ENCODE results near the gene CYFIP2.

Gene CYFIP2

GRCh38 chr5:157283434-157283833, 17.5 kb downstream of the CYFIP2 start:
- Histone ChIP-seq H3K36me3 (ENCODE audit: control insufficient read depth, insufficient read depth, low read length) (peaks cover 10% of the 10 kb centered on the region), H3K27ac (ENCODE audit: low read depth, low read length) (no peak overlapping the region), H3K9ac (ENCODE audit: low read length) (no peak overlapping the region), H3K4me1 (ENCODE audit: control insufficient read depth, insufficient read depth, low read length) (no peaks in the 10 kb centered on the region), H3K27me3 (ENCODE audit: control insufficient read depth, insufficient read depth, low read length) (no peaks in the 10 kb centered on the region), H3K4me3 (ENCODE audit: low read length) (no peak overlapping the region)

- no peak overlapping the region for H3K9ac ChIP-seq (ENCODE audit: low read length)
- H3K27me3 ChIP-seq (ENCODE audit: control insufficient read depth, insufficient read depth, low read length): no peaks in the 10 kb centered on the region
- H3K4me1 ChIP-seq (ENCODE audit: control insufficient read depth, insufficient read depth, low read length): no peaks in the 10 kb centered on the region
- no peak overlapping the region for H3K27ac ChIP-seq (ENCODE audit: low read depth, low read length)
- H3K4me3 ChIP-seq (ENCODE audit: low read length): no peak overlapping the region
- peaks cover 10% of the 10 kb centered on the region for H3K36me3 ChIP-seq (ENCODE audit: control insufficient read depth, insufficient read depth, low read length)
These were observed 18.7 kb downstream of the CYFIP2 start for GRCh38 chr5:157284458-157285212.

GRCh38 chr5:157285310-157286035, 19.6 kb downstream of the CYFIP2 start:
- no peaks in the 10 kb centered on the region for H3K27me3 ChIP-seq (ENCODE audit: control insufficient read depth, insufficient read depth, low read length)
- H3K36me3 ChIP-seq (ENCODE audit: control insufficient read depth, insufficient read depth, low read length): peaks cover 10% of the 10 kb centered on the region
- no peaks in the 10 kb centered on the region for H3K4me1 ChIP-seq (ENCODE audit: control insufficient read depth, insufficient read depth, low read length)
- no peak overlapping the region for H3K4me3 ChIP-seq (ENCODE audit: low read length)
- no peak overlapping the region for H3K27ac ChIP-seq (ENCODE audit: low read depth, low read length)
- no peak overlapping the region for H3K9ac ChIP-seq (ENCODE audit: low read length)

DNA sequence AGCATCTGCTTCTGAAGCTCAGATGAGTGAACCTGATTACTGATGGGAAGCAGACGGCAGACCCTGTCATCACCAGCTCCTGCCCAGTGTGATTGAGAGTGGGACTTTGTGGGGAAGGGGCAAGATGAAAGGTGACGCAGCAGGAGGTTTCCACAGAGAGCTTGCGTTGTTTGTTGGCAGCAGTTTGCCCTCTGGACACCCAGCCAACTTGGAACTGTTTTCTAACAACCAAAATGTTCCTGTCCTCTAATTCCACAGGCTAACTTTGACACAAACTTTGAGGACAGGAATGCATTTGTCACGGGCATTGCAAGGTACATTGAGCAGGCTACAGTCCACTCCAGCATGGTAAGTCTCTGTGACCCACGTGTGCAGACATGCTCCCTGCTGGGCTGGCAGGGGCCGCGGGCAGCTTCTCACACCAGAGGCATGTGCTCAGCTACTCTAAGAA, 20.9 kb downstream of the CYFIP2 start:
- Histone ChIP-seq H3K4me3 (ENCODE audit: low read length) (no peak overlapping the region), H3K27ac (ENCODE audit: low read depth, low read length) (no peak overlapping the region)

DNA sequence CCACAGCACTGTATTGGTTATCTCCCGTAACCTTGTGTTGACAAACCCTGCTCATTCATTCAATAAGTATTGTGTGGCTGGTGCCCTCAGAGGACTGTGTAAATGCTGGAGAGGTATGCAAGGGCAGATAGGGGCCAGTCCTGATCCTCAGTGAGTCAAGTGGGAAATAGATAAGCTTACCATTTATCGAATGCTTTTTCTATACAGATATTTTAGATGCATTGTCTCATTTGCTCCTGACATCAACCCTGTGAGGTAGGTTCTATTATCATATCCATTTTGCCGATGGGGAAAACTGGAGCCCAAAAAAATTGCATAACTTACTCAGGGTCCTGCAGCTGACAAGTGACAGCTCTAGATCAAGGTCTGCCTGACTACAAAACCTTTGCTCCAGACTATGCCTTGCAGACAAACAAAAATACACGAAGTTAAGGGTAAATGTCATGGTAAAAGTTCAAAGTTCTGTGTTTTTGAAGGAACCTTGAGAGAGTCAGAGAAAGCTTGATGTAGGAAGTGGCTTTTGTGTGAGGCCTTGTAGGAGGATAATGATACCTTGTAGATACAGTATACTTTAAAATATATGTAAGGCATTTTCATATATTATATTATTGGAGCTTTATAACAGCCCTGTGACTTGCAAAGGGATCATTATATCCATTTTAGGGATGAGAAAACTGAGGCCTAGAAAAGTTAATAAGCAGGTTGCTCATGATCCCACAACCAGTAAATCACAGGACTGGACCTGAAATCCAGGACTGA, 22.7 kb downstream of the CYFIP2 start:
- Histone ChIP-seq H3K9ac (ENCODE audit: low read length) (no peak overlapping the region), H3K27me3 (ENCODE audit: control insufficient read depth, insufficient read depth, low read length) (no peaks in the 10 kb centered on the region), H3K4me1 (ENCODE audit: control insufficient read depth, insufficient read depth, low read length) (no peaks in the 10 kb centered on the region), H3K36me3 (ENCODE audit: control insufficient read depth, insufficient read depth, low read length) (peaks cover 10% of the 10 kb centered on the region), H3K27ac (ENCODE audit: low read depth, low read length) (no peak overlapping the region), H3K4me3 (ENCODE audit: low read length) (no peak overlapping the region)

More for the DNA sequence above, 20.9 kb downstream of the CYFIP2 start:
- Histone ChIP-seq H3K9ac (ENCODE audit: low read length) (no peak overlapping the region), H3K27me3 (ENCODE audit: control insufficient read depth, insufficient read depth, low read length) (no peaks in the 10 kb centered on the region), H3K4me1 (ENCODE audit: control insufficient read depth, insufficient read depth, low read length) (no peaks in the 10 kb centered on the region), H3K36me3 (ENCODE audit: control insufficient read depth, insufficient read depth, low read length) (peaks cover 10% of the 10 kb centered on the region)

DNA sequence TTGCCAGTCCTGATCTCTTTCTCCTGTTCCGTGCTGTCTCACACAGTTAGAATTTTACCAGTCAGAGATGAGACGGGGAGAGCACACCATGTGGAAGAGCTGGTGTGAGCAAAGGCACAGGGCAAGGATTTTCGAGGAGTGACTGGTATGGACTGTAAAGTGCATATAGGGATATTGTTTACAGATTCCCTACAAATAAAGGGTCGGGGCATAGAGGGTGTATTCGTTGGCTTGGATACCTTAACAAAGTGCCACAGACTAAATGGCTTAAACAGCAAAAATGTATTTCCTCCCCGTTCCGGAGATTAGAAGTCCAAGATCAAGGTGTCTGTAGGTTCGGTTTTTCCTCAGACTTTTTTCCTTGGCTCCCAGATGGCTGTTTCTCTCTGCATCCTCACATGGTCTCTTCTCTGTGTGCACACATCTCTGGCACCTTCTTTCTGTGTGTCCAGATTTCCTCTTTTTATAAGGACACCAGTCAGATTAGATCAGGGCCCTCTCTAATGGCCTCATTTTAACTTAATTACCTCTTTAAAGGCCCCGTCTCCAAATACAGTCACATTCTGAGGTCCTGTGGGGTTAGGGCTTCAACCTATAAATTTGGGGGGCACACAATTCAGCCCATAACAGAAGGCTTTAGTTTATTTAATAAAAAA, 23.4 kb downstream of the CYFIP2 start:
- Histone ChIP-seq H3K9ac (ENCODE audit: low read length) (no peak overlapping the region), H3K4me1 (ENCODE audit: control insufficient read depth, insufficient read depth, low read length) (no peaks in the 10 kb centered on the region)

DNA sequence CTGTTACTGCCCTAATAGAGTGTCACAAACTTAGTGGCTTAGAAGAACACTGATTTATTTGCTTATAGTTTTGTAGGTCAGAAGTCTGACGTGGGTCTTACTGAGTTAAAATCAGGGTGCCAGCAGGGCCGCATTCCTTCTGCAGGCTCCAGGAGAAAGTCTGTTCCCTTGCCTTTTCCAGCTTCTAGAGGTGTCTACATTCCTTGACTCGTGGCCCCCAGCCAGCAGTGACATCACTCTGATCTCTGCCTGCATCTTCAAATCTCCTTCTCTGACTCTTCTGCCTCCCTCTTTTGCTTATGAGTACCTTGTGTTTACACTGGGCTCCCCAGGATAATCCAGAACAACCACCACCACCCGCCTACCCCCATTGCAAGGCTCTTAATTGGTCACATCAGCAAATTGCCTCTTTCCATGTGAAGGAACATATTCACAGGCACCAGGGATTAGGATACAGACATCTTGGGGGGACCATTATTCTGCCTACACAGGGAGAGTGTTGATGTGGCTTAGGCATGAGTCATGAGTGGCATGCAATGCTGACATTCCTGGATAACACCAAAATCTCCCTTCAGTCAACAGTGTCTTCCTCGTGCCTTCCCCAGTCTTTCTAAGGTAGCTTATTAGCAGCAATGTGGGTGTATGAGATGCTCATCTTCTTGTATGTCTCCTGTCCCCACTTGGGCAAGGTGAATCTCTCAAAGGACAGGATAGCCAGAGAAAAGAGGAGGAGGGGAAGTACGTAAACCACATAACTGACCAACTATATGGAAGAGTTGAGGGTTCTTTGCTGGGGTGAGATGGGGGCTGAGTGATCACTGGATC, 24.4 kb downstream of the CYFIP2 start:
- H3K9ac ChIP-seq (ENCODE audit: low read length): no peak overlapping the region
- H3K36me3 ChIP-seq (ENCODE audit: control insufficient read depth, insufficient read depth, low read length): peaks cover 10% of the 10 kb centered on the region
- H3K27me3 ChIP-seq (ENCODE audit: control insufficient read depth, insufficient read depth, low read length): no peaks in the 10 kb centered on the region
- no peaks in the 10 kb centered on the region for H3K4me1 ChIP-seq (ENCODE audit: control insufficient read depth, insufficient read depth, low read length)
- no peak overlapping the region for H3K4me3 ChIP-seq (ENCODE audit: low read length)
- H3K27ac ChIP-seq (ENCODE audit: low read depth, low read length): no peak overlapping the region

More for the DNA sequence above, 23.4 kb downstream of the CYFIP2 start:
- Histone ChIP-seq H3K4me3 (ENCODE audit: low read length) (no peak overlapping the region), H3K36me3 (ENCODE audit: control insufficient read depth, insufficient read depth, low read length) (peaks cover 10% of the 10 kb centered on the region), H3K27ac (ENCODE audit: low read depth, low read length) (no peak overlapping the region), H3K27me3 (ENCODE audit: control insufficient read depth, insufficient read depth, low read length) (no peaks in the 10 kb centered on the region)

DNA sequence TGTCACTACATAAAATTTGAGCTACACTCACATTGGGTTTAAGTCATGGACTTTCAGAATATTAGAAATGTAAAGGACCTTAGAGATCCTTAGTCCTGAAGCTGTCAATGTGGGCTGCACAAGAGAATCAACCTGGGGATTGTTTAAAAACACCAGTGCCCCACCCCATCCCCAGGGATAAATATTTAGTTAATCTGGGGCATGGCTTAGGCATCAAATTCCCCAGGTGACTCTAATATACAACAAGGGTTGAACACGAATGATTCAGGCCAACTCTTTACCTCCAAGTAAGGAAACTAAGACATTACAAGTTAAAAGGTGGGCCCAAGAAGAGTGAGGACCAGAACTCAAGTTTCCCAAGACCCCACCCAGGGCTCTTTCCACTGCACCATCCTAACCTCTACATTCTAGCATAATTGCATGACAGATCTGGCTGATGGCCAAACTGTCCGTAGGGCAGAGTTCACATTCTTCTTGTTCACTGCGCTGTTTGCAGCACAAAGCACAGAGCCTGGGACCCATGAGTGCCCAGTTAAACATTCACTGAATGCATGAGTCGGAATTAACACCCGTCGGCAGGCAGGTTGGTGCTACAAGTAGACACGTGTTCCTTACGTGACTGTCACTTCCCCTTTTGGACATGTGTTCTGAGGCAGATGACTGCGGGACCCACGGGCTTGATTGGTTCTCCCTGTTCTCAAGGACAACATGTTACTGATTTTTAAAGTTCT, 25.2 kb downstream of the CYFIP2 start:
- Histone ChIP-seq H3K4me3 (ENCODE audit: low read length) (no peak overlapping the region), H3K4me1 (ENCODE audit: control insufficient read depth, insufficient read depth, low read length) (no peaks in the 10 kb centered on the region), H3K36me3 (ENCODE audit: control insufficient read depth, insufficient read depth, low read length) (peaks cover 6% of the 10 kb centered on the region), H3K9ac (ENCODE audit: low read length) (no peak overlapping the region), H3K27me3 (ENCODE audit: control insufficient read depth, insufficient read depth, low read length) (no peaks in the 10 kb centered on the region), H3K27ac (ENCODE audit: low read depth, low read length) (no peak overlapping the region)

DNA sequence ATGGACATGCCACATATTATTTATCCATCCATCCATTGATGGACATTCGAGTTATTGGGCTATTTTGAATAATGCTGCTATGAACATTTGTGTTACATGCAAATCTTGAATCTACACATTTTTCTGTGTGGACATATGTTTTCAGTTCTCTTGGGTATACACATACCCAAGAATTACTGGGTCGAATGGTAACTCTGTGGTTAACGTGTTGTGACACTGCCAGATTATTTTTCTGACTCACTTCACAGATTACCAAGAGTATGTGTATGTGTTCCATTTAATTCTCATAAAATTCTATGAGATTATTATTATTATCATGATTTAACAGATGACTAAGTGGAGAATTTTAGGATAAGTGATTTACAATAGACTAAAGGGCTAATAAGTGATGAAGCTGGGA, 26.7 kb downstream of the CYFIP2 start:
- no peak overlapping the region for H3K4me3 ChIP-seq (ENCODE audit: low read length)

DNA sequence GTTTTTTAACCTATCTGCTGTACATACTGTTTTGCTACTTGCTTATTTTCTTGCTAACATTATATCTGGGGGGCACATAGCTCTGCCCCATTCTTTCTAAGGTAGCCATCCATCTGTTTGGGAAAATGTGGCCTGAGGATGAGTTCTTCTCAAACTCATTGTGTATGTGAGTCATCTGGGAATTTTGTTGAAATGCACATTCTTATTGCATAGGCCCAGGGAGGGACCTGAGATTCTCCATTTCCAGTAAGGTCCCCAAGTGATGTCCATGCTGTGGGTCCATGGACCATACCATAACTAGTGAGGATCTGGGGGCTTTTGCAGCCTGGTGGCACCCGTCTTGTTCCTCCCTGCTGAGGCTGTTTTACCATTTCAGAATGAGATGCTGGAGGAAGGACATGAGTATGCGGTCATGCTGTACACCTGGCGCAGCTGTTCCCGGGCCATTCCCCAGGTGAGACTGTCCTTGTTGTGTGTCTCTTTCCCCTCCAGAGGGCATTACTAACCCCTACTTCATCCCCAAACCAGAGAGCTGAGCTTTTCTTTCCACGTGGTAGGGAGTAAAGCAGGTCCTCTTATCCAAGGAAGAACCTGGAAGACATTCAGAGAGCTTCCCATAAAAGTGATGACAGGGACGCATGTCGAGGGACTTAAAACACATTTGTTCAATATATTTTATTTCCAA, 28.6 kb downstream of the CYFIP2 start:
- no peak overlapping the region for H3K9ac ChIP-seq (ENCODE audit: low read length)
- no peaks in the 10 kb centered on the region for H3K36me3 ChIP-seq (ENCODE audit: control insufficient read depth, insufficient read depth, low read length)
- no peak overlapping the region for H3K27ac ChIP-seq (ENCODE audit: low read depth, low read length)
- no peaks in the 10 kb centered on the region for H3K4me1 ChIP-seq (ENCODE audit: control insufficient read depth, insufficient read depth, low read length)
- H3K27me3 ChIP-seq (ENCODE audit: control insufficient read depth, insufficient read depth, low read length): no peaks in the 10 kb centered on the region
- H3K4me3 ChIP-seq (ENCODE audit: low read length): no peak overlapping the region

More for the DNA sequence above, 26.7 kb downstream of the CYFIP2 start:
- Histone ChIP-seq H3K9ac (ENCODE audit: low read length) (no peak overlapping the region), H3K27me3 (ENCODE audit: control insufficient read depth, insufficient read depth, low read length) (no peaks in the 10 kb centered on the region), H3K36me3 (ENCODE audit: control insufficient read depth, insufficient read depth, low read length) (no peaks in the 10 kb centered on the region), H3K27ac (ENCODE audit: low read depth, low read length) (no peak overlapping the region), H3K4me1 (ENCODE audit: control insufficient read depth, insufficient read depth, low read length) (no peaks in the 10 kb centered on the region)
